MM.1S (cell line): ENCODE results near the gene DNASE1L3.

ENCODE experiments used
- DNase-seq: peaks from one replicate; pipeline ENCODE4 v3.0.0-alpha.2; 2015
- H2AFZ ChIP-seq: fragments of 300-600 bp; sonication (generic); 2 replicates; pipeline ENCODE4 v1.6.0; 2016; ENCODE audit warnings: antibody characterized with exemption, low read length
- H3F3A ChIP-seq: fragments of 300-600 bp; sonication (generic); 2 replicates; pipeline ENCODE4 v1.6.1; 2016; ENCODE audit warnings: mild to moderate bottlenecking, antibody characterized with exemption, low read length, moderate library complexity, mixed read lengths; ENCODE audit not compliant: insufficient read depth
- H3K27ac ChIP-seq: fragments of 300-600 bp; sonication (generic); 2 replicates; pipeline ENCODE4 v1.5.1; 2016; ENCODE audit warnings: mild to moderate bottlenecking, low read length
- H3K27me3 ChIP-seq: fragments of 300-600 bp; sonication (generic); replicated peaks from 2 replicates; pipeline ENCODE4 v1.6.0; 2016; ENCODE audit warnings: low read length; ENCODE audit not compliant: insufficient read depth
- H3K36me3 ChIP-seq: fragments of 300-600 bp; sonication (generic); replicated peaks from 2 replicates; pipeline ENCODE4 v1.6.1; 2016; ENCODE audit warnings: mild to moderate bottlenecking, low read length, mixed read lengths; ENCODE audit not compliant: insufficient read depth
- H3K4me1 ChIP-seq: fragments of 300-600 bp; sonication (generic); 2 replicates; pipeline ENCODE4 v1.6.1; 2016; ENCODE audit warnings: low read length, mixed read lengths
- H3K4me2 ChIP-seq: fragments of 300-600 bp; sonication (generic); 2 replicates; pipeline ENCODE4 v1.6.0; 2016; ENCODE audit warnings: low read depth, low read length
- H3K4me3 ChIP-seq: fragments of 300-600 bp; sonication (generic); 2 replicates; pipeline ENCODE4 v1.5.1; 2016; ENCODE audit warnings: low read length, mixed read lengths
- H3K79me2 ChIP-seq: fragments of 300-600 bp; sonication (generic); 2 replicates; pipeline ENCODE4 v1.6.1; 2016; ENCODE audit warnings: mixed run types, low read length, mixed read lengths
- H3K9ac ChIP-seq: fragments of 300-600 bp; sonication (generic); 2 replicates; pipeline ENCODE4 v1.6.1; 2016; ENCODE audit warnings: low read length, mixed read lengths
- H3K9me2 ChIP-seq: fragments of 300-600 bp; sonication (generic); replicated peaks from 2 replicates; pipeline ENCODE4 v1.6.1; 2016; ENCODE audit warnings: mild to moderate bottlenecking, low read length, mixed read lengths; ENCODE audit not compliant: insufficient read depth
- H3K9me3 ChIP-seq: fragments of 300-600 bp; sonication (generic); replicated peaks from 2 replicates; pipeline ENCODE4 v1.6.1; 2016; ENCODE audit warnings: mild to moderate bottlenecking, low read length, mixed read lengths; ENCODE audit not compliant: insufficient read depth
- H4K20me1 ChIP-seq: fragments of 300-600 bp; sonication (generic); 2 replicates; pipeline ENCODE4 v1.6.1; 2016; ENCODE audit warnings: mild to moderate bottlenecking, low read length, moderate library complexity, mixed read lengths; ENCODE audit not compliant: insufficient read depth
- CTCF ChIP-seq: fragments of 300-600 bp; sonication (generic); IDR thresholded peaks from 2 replicates; pipeline ENCODE4 v1.5.1; 2016; ENCODE audit warnings: antibody characterized with exemption, low read length, mixed read lengths
- EZH2 ChIP-seq: fragments of 300-600 bp; sonication (generic); optimal IDR thresholded peaks from 2 replicates; pipeline ENCODE3; 2017; ENCODE audit warnings: low read depth, mild to moderate bottlenecking, antibody characterized with exemption, low read length, mixed read lengths
- EZH2phosphoT487 ChIP-seq: fragments of 300-600 bp; sonication (generic); IDR thresholded peaks from 2 replicates; pipeline ENCODE4 v1.6.1; 2018; ENCODE audit warnings: antibody characterized with exemption, low read length

The DNASE1L3 gene

GRCh38 chr3:58153371-58153770 is 57.4 kb downstream of the DNASE1L3 start:
- no peak overlapping the region for H3K27ac ChIP-seq

GRCh38 chr3:58152225-58153015 is 58.4 kb downstream of the DNASE1L3 start:
- Histone ChIP-seq H3K79me2 (no peaks in the 10 kb centered on the region), H3K27me3 (no peaks in the 10 kb centered on the region), H2AFZ (no peak overlapping the region), H3K4me3 (no peak overlapping the region), H4K20me1 (no peaks in the 10 kb centered on the region), H3F3A (no peaks in the 10 kb centered on the region), H3K9me3 (no peaks in the 10 kb centered on the region), H3K9me2 (no peaks in the 10 kb centered on the region), H3K4me2 (no peak overlapping the region), H3K36me3 (no peaks in the 10 kb centered on the region), H3K27ac (no peak overlapping the region), H3K4me1 (no peaks in the 10 kb centered on the region), H3K9ac (no peak overlapping the region)
- TF ChIP-seq EZH2 (no peak), EZH2phosphoT487 (no peak), CTCF (no peak)
- DNase-seq, result no peak

More at GRCh38 chr3:58153371-58153770, 57.4 kb downstream of the DNASE1L3 start:
- Histone ChIP-seq H3K27me3 (no peaks in the 10 kb centered on the region), H3K36me3 (no peaks in the 10 kb centered on the region), H3K4me3 (no peak overlapping the region), H3K4me1 (no peaks in the 10 kb centered on the region), H3K79me2 (no peaks in the 10 kb centered on the region), H3K9me3 (no peaks in the 10 kb centered on the region), H2AFZ (no peak overlapping the region), H3K4me2 (no peak overlapping the region), H3F3A (no peaks in the 10 kb centered on the region), H4K20me1 (no peaks in the 10 kb centered on the region), H3K9ac (no peak overlapping the region), H3K9me2 (no peaks in the 10 kb centered on the region)
- DNase-seq, result no peak
- TF ChIP-seq EZH2, result no peak
- no peak for TF ChIP-seq EZH2phosphoT487
- TF ChIP-seq CTCF, result no peak

GRCh38 chr3:58151637-58152036 is 59.1 kb downstream of the DNASE1L3 start:
- no peaks in the 10 kb centered on the region for H3K27me3 ChIP-seq
- H3F3A ChIP-seq, result no peaks in the 10 kb centered on the region
- H3K79me2 ChIP-seq, result no peaks in the 10 kb centered on the region
- H3K9me3 ChIP-seq, result no peaks in the 10 kb centered on the region
- no peak overlapping the region for H3K9ac ChIP-seq
- no peaks in the 10 kb centered on the region for H4K20me1 ChIP-seq
- no peak overlapping the region for H3K4me2 ChIP-seq
- no peak overlapping the region for H3K27ac ChIP-seq
- H3K4me3 ChIP-seq, result no peak overlapping the region
- no peaks in the 10 kb centered on the region for H3K36me3 ChIP-seq
- H3K4me1 ChIP-seq, result no peaks in the 10 kb centered on the region
- TF ChIP-seq EZH2phosphoT487, result no peak
- TF ChIP-seq EZH2, result no peak
- TF ChIP-seq CTCF, result no peak
- H3K9me2 ChIP-seq, result no peaks in the 10 kb centered on the region
- no peak overlapping the region for H2AFZ ChIP-seq
- no peak for DNase-seq
